GM12865 (cell line): ENCODE results near the gene EARS2.

Source experiments
- DNase-seq: peaks from one replicate; pipeline ENCODE4 v3.0.0; 2010; ENCODE audit warnings: low read depth
- H3K4me3 ChIP-seq: 2 replicates; pipeline ENCODE4 v1.5.1; 2011; ENCODE audit warnings: mild to moderate bottlenecking, low read depth, low read length, control low read depth
- TF ChIP-seq, protein P1 (sequence below): IDR thresholded peaks from 2 replicates; pipeline ENCODE4 v1.5.1; 2011; ENCODE audit warnings: low read length, control low read depth, low read depth, inconsistent platforms; ENCODE audit not compliant: insufficient read depth; ENCODE audit errors: missing control alignments

Gene EARS2

DNA sequence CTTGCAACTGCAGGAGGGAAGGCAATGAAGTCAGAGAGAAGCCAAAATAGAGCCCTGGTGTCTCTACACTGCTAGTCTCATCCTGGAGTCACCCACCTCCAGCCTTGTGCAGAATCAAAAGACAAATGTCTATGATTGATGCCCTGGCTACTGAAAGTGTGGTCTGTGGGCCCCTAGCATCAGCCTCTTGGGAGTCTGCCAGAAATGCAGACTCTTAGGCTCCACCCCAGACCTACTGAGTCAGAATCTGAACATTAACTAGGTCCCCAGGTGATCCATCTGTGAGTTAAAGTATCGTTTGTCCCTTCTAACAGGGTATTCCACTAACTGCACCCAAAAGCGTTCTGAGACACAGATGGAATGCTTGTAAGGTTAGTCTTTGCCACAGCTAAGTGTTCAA is 21.2 kb downstream of the EARS2 start:
- H3K4me3 ChIP-seq: no peak overlapping the region
- TF ChIP-seq, protein P1, sequence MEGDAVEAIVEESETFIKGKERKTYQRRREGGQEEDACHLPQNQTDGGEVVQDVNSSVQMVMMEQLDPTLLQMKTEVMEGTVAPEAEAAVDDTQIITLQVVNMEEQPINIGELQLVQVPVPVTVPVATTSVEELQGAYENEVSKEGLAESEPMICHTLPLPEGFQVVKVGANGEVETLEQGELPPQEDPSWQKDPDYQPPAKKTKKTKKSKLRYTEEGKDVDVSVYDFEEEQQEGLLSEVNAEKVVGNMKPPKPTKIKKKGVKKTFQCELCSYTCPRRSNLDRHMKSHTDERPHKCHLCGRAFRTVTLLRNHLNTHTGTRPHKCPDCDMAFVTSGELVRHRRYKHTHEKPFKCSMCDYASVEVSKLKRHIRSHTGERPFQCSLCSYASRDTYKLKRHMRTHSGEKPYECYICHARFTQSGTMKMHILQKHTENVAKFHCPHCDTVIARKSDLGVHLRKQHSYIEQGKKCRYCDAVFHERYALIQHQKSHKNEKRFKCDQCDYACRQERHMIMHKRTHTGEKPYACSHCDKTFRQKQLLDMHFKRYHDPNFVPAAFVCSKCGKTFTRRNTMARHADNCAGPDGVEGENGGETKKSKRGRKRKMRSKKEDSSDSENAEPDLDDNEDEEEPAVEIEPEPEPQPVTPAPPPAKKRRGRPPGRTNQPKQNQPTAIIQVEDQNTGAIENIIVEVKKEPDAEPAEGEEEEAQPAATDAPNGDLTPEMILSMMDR: no peak
- no peak for DNase-seq

DNA sequence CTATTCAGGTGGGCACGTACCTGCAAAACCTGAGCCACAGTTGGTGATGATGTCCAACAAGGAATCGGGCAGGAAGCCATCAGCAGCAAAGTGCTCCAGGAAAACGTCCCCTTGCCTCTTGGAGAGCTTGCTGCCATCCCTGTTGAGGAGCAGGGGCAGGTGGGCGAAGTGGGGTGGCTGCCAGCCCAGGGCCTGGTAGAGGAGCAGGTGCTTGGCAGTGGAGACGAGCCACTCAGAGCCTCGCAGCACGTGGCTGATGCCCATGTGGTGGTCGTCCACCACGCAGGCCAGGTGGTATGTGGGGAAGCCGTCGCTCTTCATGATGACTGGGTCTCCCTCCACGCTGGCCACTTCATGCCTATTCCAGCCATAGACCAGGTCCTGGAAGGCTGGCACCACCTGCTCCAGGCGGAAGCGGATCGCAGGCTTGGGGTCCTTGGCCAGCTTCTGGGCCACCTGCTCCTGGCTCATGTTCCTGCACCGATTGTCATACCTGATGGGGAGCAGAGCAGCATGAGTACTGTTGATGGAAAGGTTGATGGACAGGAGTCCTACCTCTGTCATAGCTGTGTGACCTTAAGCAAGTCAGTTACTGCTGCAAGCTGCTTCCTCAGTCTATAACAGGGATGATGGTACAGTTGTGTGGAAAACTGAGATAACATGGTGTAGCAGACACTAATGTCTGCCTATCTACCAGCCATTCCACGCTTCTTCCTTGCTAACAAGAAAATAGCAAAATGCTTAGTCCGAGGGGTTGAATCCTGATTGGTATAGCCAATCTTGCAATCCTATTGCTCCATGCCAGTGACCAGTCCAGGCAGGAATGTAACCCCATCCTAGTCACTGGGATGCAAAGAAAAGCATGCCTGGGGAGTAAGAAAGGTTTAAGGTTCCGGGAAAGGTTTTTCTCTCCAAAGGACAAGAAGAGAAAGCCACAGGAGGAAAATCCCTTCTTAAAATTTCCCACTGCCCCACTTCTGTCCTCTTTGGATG is 22.0 kb downstream of the EARS2 start:
- TF ChIP-seq, protein P1: no peak
- H3K4me3 ChIP-seq: no peak overlapping the region
- DNase-seq: no peak

DNA sequence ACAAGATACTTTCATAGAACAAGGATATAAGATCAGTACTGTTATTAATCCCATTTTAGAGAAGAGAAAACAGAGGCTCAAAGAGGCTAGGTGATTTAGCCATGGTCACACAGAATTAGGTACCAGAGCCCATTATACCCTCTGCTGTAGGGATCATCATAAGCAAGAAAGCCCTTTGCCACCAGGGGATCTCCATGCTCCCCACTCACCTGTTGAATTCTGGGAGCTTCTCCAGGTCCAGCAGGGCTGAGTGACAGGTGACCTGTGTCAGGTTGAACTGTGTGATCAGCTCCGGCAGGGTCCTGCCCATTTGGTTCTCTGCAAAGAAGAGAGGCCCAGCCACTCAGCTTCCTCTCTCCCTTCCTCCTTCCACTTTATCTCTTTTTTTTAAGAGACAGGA is 24.7 kb downstream of the EARS2 start:
- DNase-seq: no peak
- TF ChIP-seq, protein P1: no peak

DNA sequence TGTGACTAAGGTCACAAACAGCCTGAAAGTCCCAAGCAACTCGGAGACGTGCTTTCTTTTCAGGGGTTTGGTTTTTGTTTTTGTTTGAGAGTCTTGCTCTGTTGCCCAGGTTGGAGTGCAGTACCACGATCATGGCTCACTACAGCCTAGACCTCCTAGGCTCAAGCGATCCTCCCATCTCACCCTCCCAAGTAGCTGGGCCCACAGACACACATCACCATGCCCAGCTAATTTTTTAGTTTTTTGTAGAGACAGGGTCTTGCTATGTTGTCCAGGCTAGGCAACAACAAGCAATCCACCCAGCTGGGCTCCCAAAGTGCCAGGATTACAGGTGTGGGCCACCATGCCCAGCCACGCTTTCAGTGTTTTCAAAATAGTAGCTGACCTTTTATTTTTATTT is 27.1 kb downstream of the EARS2 start:
- TF ChIP-seq, protein P1: no peak
- DNase-seq: no peak

More for the DNA sequence above, 24.7 kb downstream of the EARS2 start:
- H3K4me3 ChIP-seq: no peak overlapping the region

DNA sequence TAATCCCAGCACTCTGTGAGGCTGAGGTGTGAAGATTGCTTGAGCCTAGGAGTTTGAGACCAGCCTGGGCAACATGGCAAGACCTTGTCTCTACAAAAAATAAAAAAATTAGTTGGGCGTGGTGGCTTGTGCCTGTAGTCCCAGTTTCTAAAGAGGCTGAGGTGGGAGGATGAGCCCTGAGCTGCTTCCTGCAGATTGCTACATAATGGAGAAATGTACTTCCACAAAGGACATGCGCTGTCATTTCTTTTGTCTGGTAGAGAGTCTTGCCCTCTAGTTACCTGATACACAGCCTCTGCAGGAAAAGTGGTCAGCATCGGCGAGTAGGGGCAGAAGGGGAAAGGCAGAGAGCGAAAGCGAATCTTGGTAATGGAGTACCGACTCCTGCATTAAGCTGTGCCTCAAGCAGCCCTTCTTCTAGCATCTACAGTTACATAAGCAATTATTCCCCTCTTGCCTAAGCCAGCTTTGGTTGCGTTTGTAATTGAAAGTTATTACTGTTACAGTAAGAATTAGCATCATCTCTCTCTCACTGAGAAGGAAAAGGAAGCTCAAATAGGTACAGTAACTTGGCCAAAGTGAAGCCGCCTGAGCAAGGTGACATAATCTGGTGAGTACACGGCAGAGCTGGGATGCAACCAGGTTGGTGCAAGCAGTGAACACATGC is 28.4 kb downstream of the EARS2 start:
- TF ChIP-seq, protein P1: no peak
- no peak for DNase-seq
- no peak overlapping the region for H3K4me3 ChIP-seq

More for the DNA sequence above, 27.1 kb downstream of the EARS2 start:
- H3K4me3 ChIP-seq: no peak overlapping the region

DNA sequence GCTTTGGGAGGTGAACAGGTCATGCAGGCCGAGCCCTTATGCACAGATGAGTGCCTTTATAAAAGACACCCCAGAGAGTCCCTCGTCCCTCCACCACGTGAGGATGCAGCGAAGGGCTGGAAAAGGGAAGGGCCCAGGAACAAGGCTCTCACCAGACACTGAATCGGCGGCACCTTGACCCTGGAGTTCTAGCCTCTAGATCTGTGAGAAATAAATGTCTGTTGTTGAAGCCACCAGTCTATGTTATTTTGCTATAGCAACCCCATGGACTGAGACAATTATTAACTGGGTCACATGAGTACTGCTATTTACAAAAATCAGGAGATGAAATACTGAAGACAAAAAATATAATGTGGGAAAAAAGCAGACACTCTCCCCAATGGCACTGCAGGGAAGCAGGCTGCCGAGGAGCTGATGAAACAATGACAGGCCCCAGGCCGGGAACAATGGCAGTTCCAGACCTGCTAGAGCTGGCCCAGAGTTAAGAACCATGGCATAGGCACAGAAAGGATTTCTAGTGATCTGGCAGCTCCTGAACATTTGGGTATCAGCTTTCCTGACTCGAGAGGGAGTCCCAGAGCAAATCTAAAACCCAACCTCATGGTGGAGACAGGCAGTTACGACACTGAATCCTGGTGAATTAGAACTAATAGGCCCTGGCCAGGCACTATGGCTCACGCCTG is 29.0 kb downstream of the EARS2 start:
- TF ChIP-seq, protein P1: no peak
- no peak overlapping the region for H3K4me3 ChIP-seq
- DNase-seq: no peak
